ENCODE data around the gene RTP5. TPM values are rescaled to one million over a fixed set of nuclear protein-coding genes. Genes with fewer than 3 reads are reported as not detected.

Gene RTP5
- total RNA-seq, 1 experiment from 2014 or later: not detected

GRCh38 chr2:241866790-241867645 lies 2.5 kb upstream of the RTP5 start:
- Histone ChIP-seq H3K4me3 (replicated peaks in 1 of 2; ENCODE audit: low read depth in 1 of 2, low read length in 2 of 2) (no peak overlapping the region), H3K27me3 (ENCODE audit: insufficient read depth, low read length) (no peaks in the 10 kb centered on the region), H3K9ac (ENCODE audit: low read length) (no peak overlapping the region), H4K20me1 (ENCODE audit: insufficient read depth) (no peaks in the 10 kb centered on the region), H3K27ac (ENCODE audit: low read depth, low read length) (no peak overlapping the region), H3K4me1 (ENCODE audit: control insufficient read depth in 1 of 2, insufficient read depth in 2 of 2, low read length in 2 of 2) (no peaks in the 10 kb centered on the region), H3K9me2 (ENCODE audit: insufficient read depth) (no peaks in the 10 kb centered on the region), H2AFZ (ENCODE audit: low read depth, low read length, poor library complexity, severe bottlenecking) (no peak overlapping the region), H3K79me2 (ENCODE audit: insufficient read depth, low read length) (no peaks in the 10 kb centered on the region), H3K36me3 (ENCODE audit: control insufficient read depth in 1 of 2, insufficient read depth in 2 of 2, low read length in 2 of 2) (no peaks in the 10 kb centered on the region), H3K9me3 (ENCODE audit: control insufficient read depth in 1 of 2, insufficient read depth in 1 of 2, low read depth in 1 of 2, low read length in 2 of 2) (peaks cover 0 to 9% of the 10 kb centered on the region in 2 experiments; a peak in 1 of 4 replicates), H3K4me2 (ENCODE audit: low read length) (no peak overlapping the region)
- POLR2A ChIA-PET: no interaction called here
- intact Hi-C loops (cut with micrococcal nuclease): no loop called here
- no peak for ATAC-seq
- CTCF ChIA-PET: no interaction called here
- DNase-seq (ENCODE audit: low read depth, low spot score): no peak
- RAD21 ChIA-PET (ENCODE audit: low non-redundant PET in 1 of 2, low total read pairs in 2 of 2, uncharacterized antibody in 2 of 2, unreplicated experiment in 2 of 2): no interaction called here
- TF ChIP-seq FOSL1 (IDR thresholded peaks at IDR 0.05; ENCODE audit: low read depth): no peak
- TF ChIP-seq SRF (IDR thresholded peaks at IDR 0.05; ENCODE audit: low read depth): no peak
- no peak for TF ChIP-seq ZFX (IDR thresholded peaks at IDR 0.05)
- TF ChIP-seq YY1 (IDR thresholded peaks at IDR 0.05; ENCODE audit: extremely low read depth, insufficient replicate concordance, low read depth, low read length): no peak
- TF ChIP-seq CBX3 (IDR thresholded peaks at IDR 0.05; ENCODE audit: low read depth): no peak
- TF ChIP-seq EZH2phosphoT487 (IDR thresholded peaks at IDR 0.05; ENCODE audit: borderline replicate concordance): no peak
- TF ChIP-seq ZNF274 (IDR thresholded peaks at IDR 0.05; ENCODE audit: low read depth, low read length): no peak
- TF ChIP-seq EZH2 (IDR thresholded peaks at IDR 0.05): no peak
- no peak for TF ChIP-seq REST (IDR thresholded peaks at IDR 0.05; ENCODE audit: low read depth)
- no peak for TF ChIP-seq EGR1 (IDR thresholded peaks at IDR 0.05; ENCODE audit: low read depth)
- TF ChIP-seq RAD21 (IDR thresholded peaks at IDR 0.05; ENCODE audit: low read depth): no peak
- no peak for TF ChIP-seq POLR2A (IDR thresholded peaks at IDR 0.05; ENCODE audit: borderline replicate concordance, extremely low read depth, insufficient read depth, insufficient read length)
- TF ChIP-seq ATF3 (IDR thresholded peaks at IDR 0.05): no peak
- no TSS peak for BruUV-seq (replicated peaks)

All from HCT116 (cell line).